HFF-Myc (cell line): ENCODE data around the gene TMEM131.

Experiments
- DNase-seq: peaks from one replicate; pipeline ENCODE4 v3.0.0-alpha.2; 2011; ENCODE audit warnings: low read depth; ENCODE audit errors: extremely low read depth
- H3K4me3 ChIP-seq: replicated peaks from 2 replicates; pipeline ENCODE4 v1.5.1; 2011; ENCODE audit warnings: low read depth, mild to moderate bottlenecking, control low read depth, low read length
- CTCF ChIP-seq: IDR thresholded peaks from 2 replicates; pipeline ENCODE4 v1.5.1; 2012; ENCODE audit warnings: mild to moderate bottlenecking, low read depth, low read length, control low read depth; ENCODE audit errors: missing control alignments

TMEM131 gene

GRCh38 chr2:98020516-98020915 lies 24.8 kb upstream of the TMEM131 start:
- no peak for DNase-seq
- no peak for TF ChIP-seq CTCF
- H3K4me3 ChIP-seq, result no peak overlapping the region

DNA sequence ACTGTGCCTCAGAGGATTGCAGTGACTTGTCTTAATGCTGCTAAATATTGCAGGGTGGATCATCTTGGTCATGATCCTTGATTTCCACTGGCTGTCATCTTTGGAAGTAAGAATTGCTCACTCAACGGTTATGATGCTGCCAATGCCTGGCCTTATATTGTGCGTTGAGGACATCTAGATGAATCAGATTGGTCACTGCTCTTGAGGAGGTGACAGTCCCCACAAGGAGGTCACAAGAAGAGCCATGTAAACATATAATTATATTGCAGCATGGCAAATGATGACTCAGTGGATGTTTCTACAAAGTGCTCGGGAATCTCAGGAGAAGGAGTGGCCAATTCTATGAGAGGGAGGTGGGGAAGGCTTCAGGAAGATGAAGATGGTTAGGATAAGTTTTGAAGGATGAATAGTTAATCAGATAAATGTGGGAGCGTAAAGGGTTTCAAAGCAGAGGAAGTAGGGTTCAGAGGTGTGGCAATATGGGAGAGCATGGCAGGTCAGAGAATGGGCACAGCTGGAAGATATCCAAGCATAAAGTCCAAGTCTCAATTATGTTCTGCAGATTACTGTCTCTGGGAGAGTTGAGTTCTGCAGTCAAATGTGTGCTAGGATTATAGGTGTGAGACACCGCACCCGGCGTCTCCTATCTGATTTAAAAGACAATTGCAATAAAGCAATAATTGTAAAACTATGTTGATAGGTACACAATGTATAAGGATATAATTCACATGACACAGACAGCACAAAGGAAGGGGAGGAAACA lies 21.3 kb upstream of the TMEM131 start:
- H3K4me3 ChIP-seq, result no peak overlapping the region
- TF ChIP-seq CTCF, result no peak
- DNase-seq, result no peak

- DNase-seq, result no peak
- no peak overlapping the region for H3K4me3 ChIP-seq
- no peak for TF ChIP-seq CTCF
Observed at GRCh38 chr2:98015671-98016070, 19.9 kb upstream of the TMEM131 start.

GRCh38 chr2:98014379-98014778 lies 18.6 kb upstream of the TMEM131 start:
- no peak overlapping the region for H3K4me3 ChIP-seq
- no peak for DNase-seq
- TF ChIP-seq CTCF, result no peak

DNA sequence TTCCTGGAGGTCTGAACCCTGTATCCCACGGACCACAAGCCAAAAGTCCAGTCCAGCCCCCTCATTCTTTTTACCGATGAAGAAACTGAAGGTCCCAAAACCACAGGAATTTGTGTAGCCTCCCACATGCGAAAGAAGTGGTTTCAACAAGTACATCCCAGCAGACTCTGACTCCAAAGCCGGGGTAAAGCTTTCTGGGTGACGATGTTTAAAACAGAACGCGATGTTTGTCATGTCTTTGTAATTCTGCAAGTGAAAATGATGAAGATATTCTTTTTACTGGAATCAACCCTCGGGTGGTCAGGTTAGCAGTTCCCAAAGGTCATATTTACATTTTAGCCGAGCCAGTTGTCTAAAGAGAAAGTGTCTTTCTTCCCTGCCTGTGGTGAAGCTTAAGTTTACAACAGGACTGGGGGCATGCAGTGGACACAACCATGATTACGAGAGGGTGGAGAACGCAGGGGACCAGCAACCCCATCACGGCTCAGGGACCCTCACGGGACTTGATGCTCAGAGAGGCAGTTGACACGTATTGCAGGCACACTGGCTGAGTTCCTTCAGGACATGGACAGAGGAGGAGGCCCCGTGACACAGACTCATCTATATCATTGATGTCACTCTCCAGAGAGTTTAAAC lies 17.8 kb upstream of the TMEM131 start:
- DNase-seq, result no peak
- H3K4me3 ChIP-seq, result no peak overlapping the region

DNA sequence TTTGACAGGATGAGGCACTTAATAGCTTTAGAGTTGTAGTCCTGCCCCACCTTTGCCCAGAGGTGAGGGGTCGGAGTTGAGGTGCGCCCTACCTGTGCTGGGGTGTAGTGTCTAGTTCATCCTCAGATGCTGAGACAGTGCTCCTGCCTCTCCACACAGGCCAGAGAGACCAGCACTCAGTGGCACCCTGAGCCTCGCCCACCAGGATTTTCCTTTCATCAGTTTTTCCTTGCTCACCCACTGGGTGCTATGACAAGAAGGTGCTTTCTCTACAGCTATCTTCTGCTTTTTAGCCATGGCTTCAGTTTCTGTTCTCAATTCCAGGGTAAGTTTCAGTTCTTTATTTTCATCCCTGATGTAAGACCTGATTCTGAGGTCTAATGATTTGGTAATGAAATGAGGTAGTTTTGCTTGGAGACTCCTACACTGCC lies 16.8 kb upstream of the TMEM131 start:
- no peak for TF ChIP-seq CTCF
- H3K4me3 ChIP-seq, result no peak overlapping the region
- DNase-seq, result no peak

More for the DNA sequence above, 17.8 kb upstream of the TMEM131 start:
- no peak for TF ChIP-seq CTCF
